Activated T-cell treated with anti-CD3 and anti-CD28 coated beads, Interleukin-2, amount 50 U/mL, for 72 hours (primary cell): ENCODE data around the gene COX18. TPM values are rescaled to one million over a fixed set of nuclear protein-coding genes. Genes with fewer than 3 reads are reported as not detected.

ENCODE experiments used
- total RNA-seq, 2 donors: library from RNA; stranded (reverse); gene quantifications; one replicate each; pipeline ENCODE4 v1.2.3, GENCODE V29; 2022

COX18 gene
- total RNA-seq, 2 donors from 2014 or later = 19.1 to 20.3 TPM

Other genes with a start within 250 kb of the COX18 start
- gene ANKRD17, start 189.1 kb upstream of the COX18 start, total RNA-seq = 10 to 100 TPM; 43.9 to 50.9 TPM